B cell (primary cell): ENCODE results near the gene RAD51B.

ENCODE experiments used
- EZH2 ChIP-seq: IDR thresholded peaks from 2 replicates; pipeline ENCODE4 v1.6.1; 2012; ENCODE audit warnings: borderline replicate concordance, low read depth, mild to moderate bottlenecking, moderate library complexity, low read length; ENCODE audit not compliant: insufficient read depth, poor library complexity, severe bottlenecking
- TF ChIP-seq, protein P1 (sequence below): fragments of 200-600 bp; IDR thresholded peaks from one replicate; pipeline ENCODE4 v1.8.0; 2022; ENCODE audit warnings: antibody characterized with exemption, mild to moderate bottlenecking

GRCh38 chr14:68104518-68104917, 284.9 kb downstream of the RAD51B start:
- TF ChIP-seq, protein P1, sequence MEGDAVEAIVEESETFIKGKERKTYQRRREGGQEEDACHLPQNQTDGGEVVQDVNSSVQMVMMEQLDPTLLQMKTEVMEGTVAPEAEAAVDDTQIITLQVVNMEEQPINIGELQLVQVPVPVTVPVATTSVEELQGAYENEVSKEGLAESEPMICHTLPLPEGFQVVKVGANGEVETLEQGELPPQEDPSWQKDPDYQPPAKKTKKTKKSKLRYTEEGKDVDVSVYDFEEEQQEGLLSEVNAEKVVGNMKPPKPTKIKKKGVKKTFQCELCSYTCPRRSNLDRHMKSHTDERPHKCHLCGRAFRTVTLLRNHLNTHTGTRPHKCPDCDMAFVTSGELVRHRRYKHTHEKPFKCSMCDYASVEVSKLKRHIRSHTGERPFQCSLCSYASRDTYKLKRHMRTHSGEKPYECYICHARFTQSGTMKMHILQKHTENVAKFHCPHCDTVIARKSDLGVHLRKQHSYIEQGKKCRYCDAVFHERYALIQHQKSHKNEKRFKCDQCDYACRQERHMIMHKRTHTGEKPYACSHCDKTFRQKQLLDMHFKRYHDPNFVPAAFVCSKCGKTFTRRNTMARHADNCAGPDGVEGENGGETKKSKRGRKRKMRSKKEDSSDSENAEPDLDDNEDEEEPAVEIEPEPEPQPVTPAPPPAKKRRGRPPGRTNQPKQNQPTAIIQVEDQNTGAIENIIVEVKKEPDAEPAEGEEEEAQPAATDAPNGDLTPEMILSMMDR = no peak
- no peak for TF ChIP-seq EZH2
